ENCODE measurements around the gene HDAC5. TPM values are rescaled to one million over a fixed set of nuclear protein-coding genes. Genes with fewer than 3 reads are reported as not detected.
"Not testable (repeated sequence)": the region's sequence is repeated elsewhere in the genome, so short reads cannot be mapped to it uniquely, and the experiment has no call there.

The HDAC5 gene
- total RNA-seq, 2 donors from 2014 or later = 39.2 to 57.9 TPM

DNA sequence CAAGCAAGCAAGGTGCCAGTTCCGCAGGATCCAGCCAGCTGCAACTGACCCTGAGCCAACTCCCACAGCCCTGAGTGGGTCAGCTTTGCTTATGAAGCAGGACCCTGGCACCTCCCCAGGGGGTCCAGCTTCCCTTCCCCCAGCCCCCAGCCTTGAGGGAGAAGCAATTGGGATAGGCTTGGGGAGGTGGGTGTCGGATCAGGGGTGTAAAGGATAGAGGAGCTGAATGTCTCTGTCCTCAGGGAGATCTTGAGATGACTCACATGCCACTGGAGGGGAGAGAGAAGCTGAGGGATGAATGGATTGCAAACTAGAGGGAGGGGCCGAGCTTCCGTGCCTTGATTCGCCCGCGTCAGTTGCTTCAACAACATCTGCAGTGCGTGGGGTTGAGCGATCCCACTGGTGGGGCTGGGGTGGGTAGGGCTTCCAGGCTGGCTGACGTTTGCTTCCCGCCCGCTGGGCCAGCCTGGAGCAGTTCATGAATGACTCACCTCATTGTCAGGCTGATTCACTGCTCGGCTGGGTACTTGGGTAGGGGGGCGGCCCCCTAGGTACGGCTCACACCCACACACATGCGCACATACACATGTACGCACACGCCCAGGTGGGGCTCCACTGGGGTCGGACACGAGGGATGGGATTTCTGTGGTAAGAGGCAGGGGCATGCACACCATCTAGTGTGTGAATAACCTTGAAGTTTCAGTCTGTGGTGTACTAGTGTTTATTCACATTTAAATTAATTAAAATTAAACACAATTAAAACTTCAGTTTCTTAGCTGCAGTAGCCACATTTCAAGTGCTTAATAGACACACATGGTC is 14.7 kb upstream of the HDAC5 start:
- peak; percentile 68 to 96 for ATAC-seq
- intact Hi-C loops (cut with DNase I) = no loop called here
- peak; percentile 90 for DNase-seq

GRCh38 chr17:44134752-44135568 is 11.5 kb upstream of the HDAC5 start:
- ATAC-seq (no peak), DNase-seq (no peak)
- intact Hi-C loops (cut with DNase I) = no loop called here

DNA sequence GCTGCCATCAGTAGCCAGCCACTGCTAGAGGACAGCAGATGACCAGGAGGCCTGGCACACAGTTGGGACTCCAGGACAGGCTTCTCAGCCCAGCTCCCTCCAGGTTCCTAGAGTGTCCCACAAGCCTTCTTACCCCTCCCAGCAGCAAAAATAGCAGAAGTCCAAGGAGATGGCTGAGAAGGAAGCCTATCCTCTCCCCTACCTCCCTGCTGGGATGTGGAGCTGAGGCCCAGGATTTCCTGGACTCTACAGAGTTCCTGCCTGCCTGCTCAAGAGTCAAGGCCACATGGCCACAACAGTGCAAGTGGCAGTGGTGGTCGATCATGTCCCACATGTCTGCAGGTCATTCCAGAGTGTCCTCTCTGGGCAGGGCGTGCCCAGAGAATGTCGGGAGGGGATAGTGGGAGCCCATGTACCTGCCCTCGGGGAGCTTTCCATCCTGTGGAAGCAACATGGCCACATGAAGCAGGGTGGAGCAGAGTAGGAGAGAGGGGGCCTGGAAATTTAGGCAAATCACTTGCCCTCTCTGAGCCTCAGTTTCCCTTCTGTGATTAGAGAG is 10.6 kb upstream of the HDAC5 start:
- intact Hi-C loops (cut with DNase I) = no loop called here
- DNase-seq = no peak
- no peak for ATAC-seq

DNA sequence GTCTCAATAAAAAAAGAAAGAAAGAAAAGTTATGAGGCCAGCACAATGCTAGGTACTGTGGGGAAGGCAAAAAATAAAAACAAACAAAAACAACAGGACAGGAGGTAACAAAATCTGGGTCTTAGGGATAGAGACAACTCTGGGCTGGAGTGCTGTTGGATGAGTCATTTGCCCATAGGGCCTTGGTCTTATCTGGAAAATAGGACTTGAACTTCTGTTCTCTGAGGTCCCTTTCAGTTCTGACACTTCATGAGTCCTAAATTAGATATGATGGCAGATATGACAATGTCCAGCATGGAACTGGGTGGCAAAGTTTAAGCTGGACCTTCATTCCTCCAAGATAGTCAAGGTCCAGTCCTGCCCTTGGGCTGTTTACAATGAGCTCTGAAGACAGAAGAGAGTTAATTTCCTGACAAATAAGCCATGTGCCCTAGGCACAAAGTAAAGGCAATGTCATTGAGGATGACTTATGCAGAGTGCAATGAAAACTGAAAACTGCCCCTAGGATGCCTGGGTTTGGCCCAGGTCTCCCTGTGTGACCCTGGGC is 8.9 kb upstream of the HDAC5 start:
- DNase-seq (no peak), ATAC-seq (peak in 1 of 2 donors; percentile 27)
- intact Hi-C loops (cut with DNase I) = no loop called here

- intact Hi-C loops (cut with DNase I); ATAC-seq; DNase-seq: not testable (repeated sequence)
Measured at GRCh38 chr17:44131372-44131771, 7.9 kb upstream of the HDAC5 start.

DNA sequence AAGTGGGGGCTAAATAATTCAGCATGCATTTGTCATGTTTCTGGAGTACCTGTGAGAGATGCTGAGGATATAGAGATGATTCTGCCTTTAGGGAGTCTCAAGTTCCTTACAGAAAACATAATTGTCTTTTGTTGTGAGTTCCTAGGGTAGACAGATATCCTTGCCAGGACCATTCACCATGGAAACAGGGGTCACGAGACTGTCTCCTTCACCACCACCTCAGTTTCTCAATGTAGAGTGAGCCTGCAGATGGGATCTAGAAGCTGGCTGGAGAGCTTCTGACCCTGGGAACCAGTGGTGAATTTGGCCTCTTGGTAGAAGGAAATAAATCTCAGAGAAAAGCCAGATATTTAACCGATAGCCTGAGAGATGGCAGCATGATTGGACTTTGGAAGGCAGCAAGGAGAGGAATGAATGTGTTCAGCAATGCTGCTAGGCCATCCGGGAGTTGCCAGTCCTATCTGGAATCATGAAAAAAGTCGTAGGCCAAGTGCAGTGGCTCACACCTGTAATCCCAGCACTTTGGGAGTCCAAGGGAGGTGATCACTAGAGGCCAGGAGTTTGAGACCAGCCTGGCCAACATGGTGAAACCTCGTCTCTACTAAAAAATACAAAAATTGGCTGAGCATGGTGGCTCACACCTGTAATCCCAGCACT is 7.4 kb upstream of the HDAC5 start:
- ATAC-seq (no peak), DNase-seq (no peak)
- intact Hi-C loops (cut with DNase I) = no loop called here

DNA sequence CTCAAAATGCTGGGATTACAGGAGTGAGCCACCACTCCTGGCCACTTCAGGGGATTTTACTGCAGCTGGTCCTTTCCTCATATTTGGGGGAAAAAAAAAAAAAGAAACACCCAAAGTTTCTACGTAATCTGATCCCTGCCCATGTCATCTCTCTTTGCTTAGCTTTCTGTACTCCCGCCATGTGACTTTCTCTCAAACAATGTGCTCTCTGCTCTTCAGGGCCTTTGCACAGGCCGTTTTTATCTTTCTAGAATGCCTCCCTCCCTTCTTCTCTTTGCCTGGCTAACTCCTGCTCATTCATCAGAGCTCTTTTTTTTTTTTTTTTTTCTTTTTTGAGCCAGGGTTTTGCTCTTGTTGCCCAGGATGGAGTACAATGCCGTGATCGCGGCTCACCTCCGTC is 4.9 kb upstream of the HDAC5 start:
- ATAC-seq (no peak), DNase-seq (no peak)
- intact Hi-C loops (cut with DNase I) = no loop called here

GRCh38 chr17:44124118-44124438 is 637 bp upstream of the HDAC5 start:
- DNase-seq (no peak), ATAC-seq (no peak)
- intact Hi-C loops (cut with DNase I) = loop anchor here in 1 of 2 donors (5.0 kb wide), 1 partner anchor 62 kb away; no protein-coding TSS in a partner anchor

DNA sequence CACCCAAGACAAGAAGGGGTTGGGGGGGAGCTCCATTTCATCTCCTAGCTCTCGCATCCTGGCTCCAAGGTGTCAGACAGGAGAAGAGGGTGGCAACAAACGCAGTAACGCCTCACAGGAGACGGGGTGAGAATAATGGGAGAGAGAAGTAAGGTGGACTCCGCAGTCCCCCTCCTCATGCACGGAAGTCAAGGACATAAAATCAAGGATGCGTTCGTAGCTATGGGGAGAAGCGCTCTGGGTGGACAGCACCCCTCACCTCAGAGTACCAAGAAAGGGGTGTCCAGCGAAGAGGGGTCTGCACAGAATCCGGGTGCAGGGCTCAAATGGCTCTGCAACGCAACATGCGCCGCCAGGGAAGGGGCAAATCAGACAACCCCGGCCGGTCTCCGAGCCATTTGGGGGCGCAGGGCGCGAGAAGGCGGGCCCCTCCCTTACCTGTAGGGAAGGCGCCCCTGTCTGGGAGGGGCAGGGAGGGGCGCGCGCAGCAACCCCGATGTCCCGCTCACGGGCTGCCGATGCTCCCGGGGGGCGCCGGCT is 555 bp downstream of the HDAC5 start:
- DNase-seq (no peak), ATAC-seq (no peak)
- intact Hi-C loops (cut with DNase I) = loop anchor here in 1 of 2 donors (5.0 kb wide), 1 partner anchor 61 kb away; no protein-coding TSS in a partner anchor

- no peak for ATAC-seq
- intact Hi-C loops (cut with DNase I) = loop anchor here in 1 of 2 donors (5.0 kb wide), 1 partner anchor 60 kb away; no protein-coding TSS in a partner anchor
- no peak for DNase-seq
Measured at GRCh38 chr17:44121997-44122815, 1.2 kb downstream of the HDAC5 start.

DNA sequence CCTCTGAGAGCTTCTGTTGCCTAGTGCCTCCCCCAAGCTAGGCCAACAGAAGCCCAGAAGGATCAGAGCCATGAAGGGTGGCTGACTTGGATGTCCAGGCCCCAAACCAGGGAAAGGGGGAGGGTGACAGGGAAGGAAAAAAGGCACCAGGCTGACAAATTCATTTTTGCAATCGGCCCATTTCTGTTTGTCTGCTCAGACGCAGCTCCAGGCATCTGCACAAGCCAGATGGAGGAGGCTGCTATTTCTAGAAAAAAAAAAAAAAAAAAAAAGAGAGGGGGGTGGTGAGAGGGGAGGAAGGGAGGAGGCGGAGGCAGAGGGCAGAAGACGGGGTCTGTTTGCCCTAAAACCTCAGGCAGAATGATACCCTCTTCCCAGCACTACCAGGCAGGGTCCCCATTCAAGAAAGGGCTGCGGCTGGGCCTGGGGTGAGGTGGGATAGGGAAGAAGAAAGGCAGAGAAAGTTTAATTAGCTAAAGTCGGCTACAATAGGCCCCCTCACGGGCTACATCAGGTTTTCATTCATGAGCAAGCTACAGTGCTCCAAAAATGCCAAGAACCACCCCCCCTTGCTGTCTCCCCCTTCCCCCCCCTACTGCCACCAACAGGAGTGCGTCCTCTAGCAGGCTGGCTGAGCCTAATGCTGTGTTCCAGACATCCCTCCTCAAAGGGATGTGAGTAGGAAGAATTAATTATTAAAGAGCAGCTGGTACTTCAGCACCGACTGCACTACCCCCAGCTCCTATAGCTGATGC is 2.4 kb downstream of the HDAC5 start:
- DNase-seq = no peak
- no peak for ATAC-seq
- intact Hi-C loops (cut with DNase I) = loop anchor here in 1 of 2 donors (5.0 kb wide), 1 partner anchor 59 kb away; no protein-coding TSS in a partner anchor

- not testable (repeated sequence) for ATAC-seq, DNase-seq
- intact Hi-C loops (cut with DNase I) = loop anchor here in 1 of 2 donors (5.0 kb wide), 1 partner anchor 58 kb away; no protein-coding TSS in a partner anchor
Measured at GRCh38 chr17:44120281-44120680, 3.2 kb downstream of the HDAC5 start.

GRCh38 chr17:44119798-44120197 is 3.6 kb downstream of the HDAC5 start:
- DNase-seq (no peak), ATAC-seq (no peak)
- intact Hi-C loops (cut with DNase I) = loop anchor here in 1 of 2 donors (5.0 kb wide), 3 partner anchors 57 to 177 kb away; partner anchors contain the start of genes PPY and TMEM101

GRCh38 chr17:44119062-44119461 is 4.4 kb downstream of the HDAC5 start:
- intact Hi-C loops (cut with DNase I) = loop anchor here in 1 of 2 donors (5.0 kb wide), 2 partner anchors 107 to 177 kb away; partner anchors contain the start of genes PPY and TMEM101

DNA sequence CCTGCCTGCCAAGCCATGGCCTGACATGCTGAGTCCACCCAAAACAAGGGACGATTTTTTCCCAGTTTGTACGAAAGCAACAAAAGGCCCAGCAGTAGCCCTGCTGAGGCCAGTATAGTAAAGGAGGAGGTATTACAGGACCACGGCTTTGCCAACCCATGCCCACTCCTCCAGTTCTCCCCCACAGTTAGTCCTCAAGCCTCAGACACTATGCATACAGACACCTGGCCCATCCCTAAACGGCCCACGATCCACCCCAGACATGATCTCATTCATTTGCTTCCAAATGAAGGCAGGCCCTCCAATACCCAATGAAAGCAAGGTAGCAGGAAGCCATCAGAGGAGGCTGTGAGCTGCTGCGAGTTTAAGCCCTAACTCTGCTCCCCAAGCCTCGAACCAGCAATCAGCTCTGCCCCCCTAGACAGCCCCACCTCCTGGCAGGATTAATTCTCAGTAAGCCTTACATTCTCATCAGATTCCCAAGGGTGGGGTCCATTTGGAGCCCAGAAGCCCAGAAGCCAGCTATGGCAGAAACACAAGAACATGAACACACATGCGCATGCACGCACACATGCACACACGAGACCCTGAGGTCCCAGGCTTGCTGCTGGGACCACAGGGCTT is 4.9 kb downstream of the HDAC5 start:
- ATAC-seq (no peak), DNase-seq (no peak)
- intact Hi-C loops (cut with DNase I) = loop anchor here in 1 of 2 donors (5.0 kb wide), 2 partner anchors 106 to 176 kb away; partner anchors contain the start of genes PPY and TMEM101

More at GRCh38 chr17:44119062-44119461, 4.4 kb downstream of the HDAC5 start:
- DNase-seq = no peak
- ATAC-seq = peak in 1 of 2 donors; percentile 7

- ATAC-seq = no peak
- intact Hi-C loops (cut with DNase I) = loop anchor here in 1 of 2 donors (5.0 kb wide), 2 partner anchors 105 to 175 kb away; partner anchors contain the start of genes PPY and TMEM101
Measured at GRCh38 chr17:44117351-44117750, 6.1 kb downstream of the HDAC5 start.

More at GRCh38 chr17:44117351-44117750, 6.1 kb downstream of the HDAC5 start:
- no peak for DNase-seq
